ENCODE measurements around the gene CHIC2.
"Not testable (repeated sequence)": the region's sequence is repeated elsewhere in the genome, so short reads cannot be mapped to it uniquely, and the experiment has no call there.

Gene CHIC2

DNA sequence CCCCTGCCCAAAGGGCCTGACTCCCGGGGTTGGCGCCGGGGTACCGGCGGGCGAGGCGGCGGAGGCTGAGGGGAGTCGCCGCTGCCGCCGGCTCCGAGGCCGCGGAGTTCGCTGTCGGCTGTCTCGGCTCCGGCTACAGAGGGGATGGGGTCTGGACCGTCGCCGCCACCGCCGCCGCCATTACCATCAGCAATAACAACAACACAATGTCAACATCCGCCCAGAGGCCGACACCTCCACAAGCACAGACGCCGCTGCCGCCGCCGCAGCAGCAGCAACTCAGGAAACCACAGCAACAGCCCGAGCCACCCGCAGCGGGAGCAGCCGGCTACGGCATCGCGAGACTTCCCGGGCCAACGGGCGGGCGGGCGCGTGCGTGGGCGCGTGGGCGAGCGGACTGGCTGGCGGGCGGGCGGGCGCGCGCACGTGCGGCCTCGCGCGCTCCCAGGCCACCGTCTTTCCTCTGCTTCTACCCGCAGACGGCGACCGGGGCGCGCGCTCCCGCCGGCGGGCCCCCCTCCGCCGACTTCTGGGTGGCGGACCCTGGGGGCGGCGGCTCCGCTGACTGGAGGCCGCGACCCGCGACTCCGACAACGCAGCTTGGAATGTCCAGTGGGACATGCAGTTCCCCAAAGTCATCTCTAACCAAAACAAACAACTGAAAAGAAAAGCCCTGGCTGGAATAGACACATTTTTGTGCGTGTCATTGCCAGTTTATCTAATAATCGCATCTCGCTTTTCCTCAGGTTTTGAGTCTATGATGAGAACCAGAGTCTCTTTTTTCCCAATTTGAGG is at the start of gene CHIC2:
Gene CHIC2, minus strand, starts transcription at position 289 of the 795 bp plus-strand sequence. CDS start 305 bp downstream, outside the sequence.
- DNase-seq, result peak; percentile 98

DNA sequence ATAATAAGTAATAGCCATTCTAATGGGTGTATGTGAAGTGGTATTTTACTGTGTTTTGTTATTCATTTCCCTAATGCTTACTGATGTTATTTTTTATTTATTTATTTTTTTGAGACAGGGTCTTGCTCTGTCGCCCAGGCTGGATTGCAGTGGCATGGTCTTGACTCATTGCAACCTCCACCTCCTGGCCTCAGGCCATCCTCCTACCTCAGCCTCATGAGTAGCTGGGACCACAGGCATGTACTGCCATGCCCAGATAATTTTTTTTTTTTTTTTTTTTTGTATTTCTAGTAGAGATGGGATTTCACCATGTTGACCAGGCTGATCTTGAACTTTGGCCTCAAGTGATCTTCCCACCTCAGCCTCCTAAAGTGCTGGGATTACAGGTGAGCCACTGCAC is 48.8 kb upstream of the CHIC2 start:
- DNase-seq, result not testable (repeated sequence)

DNA sequence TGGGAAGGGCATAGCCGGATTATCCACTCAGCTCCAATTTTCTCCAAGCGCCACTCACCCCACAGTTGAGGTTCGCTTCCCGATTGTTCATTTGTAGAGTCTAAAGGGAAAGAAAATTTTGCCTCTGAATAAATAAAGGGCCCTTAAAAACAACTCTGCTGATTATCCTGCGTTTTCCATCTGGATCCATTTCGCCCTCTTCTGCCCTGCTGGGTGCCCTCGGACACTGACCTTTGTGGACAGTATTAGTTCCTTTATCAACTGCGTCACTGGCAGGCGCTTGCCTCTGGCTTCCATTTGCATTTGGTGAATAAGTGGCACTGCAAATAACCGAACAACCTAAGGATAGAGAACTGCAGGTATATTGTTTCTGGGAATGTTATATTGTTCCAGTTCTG is 45.6 kb upstream of the CHIC2 start:
- no peak for DNase-seq

DNA sequence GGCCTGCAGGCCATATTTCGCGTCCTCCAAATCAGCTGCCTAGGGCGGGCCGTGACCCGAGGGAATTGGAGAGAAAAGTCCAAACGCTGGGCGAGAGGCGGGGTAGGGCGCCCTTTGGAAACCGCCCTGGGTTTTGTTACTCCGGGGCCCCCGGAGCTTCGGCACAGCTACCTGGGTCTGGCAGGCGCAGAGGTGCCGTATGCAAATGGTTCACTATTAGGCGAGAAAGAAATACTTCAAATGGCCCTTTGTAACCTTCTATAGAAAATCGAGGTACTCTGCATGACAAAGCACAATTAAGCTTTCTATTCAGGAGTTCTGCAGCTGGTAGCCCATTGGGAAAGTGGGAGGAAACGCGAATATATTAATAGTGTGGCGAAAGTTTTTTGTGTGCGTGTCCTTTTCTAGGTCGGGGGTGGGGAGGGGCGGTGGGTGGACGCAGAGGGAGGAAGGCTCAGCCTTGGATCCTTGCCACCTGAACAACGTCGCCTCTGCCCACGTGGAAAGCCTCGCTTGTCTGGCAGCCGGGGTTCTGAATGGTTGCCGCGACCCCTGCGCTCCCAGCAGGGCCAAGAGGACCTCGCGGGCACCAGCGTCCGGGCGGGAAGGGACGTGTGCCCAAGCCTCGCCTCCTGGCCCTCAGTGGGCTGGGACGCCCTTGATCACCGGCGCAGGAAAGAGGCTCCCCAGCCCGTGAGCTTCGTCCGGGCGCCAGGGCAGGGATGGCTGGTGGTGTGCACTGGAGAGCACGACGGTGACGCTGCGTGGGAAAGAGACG is 45.0 kb upstream of the CHIC2 start:
- no peak for DNase-seq

DNA sequence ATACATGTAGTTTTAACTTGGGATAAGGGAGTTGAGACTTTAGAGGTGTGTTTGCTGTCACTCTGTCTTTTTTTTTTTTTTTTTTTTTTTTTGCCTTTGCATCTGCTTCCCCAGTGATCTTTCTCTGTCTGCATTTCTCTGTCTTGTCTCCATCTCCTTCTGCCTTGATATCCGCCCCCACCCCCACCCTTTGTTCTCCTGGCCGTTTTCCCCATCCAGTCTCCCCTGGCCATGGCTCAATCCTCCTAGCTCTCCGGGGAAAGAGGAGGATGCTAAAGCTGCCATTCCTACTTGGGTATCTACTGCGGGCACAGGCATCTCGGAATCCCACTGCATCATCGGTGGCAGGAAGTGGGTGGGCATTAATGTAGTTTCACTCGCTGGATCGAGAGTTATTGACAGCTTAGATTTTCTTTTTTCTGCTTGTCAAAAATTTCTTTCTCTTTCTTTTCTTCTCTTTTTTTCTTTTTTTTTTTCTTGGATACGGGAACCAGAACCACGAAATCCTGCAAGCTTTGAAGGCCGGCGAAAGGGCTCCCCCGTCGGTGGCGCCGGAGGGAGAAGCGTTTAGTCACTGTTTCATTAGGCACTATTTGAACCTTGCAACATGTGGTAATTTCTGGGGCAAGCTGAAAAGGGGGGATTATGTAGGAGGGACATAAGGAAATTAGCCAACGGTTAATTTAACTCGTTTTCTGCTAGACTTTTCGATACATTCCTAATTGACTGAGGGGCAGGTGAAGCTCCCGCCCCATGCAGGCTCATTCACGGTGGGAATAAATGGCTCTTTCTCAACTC is 43.7 kb upstream of the CHIC2 start:
- DNase-seq, result no peak

- DNase-seq, result no peak
Measured at GRCh38 chr4:54104907-54105306, 40.5 kb upstream of the CHIC2 start.

DNA sequence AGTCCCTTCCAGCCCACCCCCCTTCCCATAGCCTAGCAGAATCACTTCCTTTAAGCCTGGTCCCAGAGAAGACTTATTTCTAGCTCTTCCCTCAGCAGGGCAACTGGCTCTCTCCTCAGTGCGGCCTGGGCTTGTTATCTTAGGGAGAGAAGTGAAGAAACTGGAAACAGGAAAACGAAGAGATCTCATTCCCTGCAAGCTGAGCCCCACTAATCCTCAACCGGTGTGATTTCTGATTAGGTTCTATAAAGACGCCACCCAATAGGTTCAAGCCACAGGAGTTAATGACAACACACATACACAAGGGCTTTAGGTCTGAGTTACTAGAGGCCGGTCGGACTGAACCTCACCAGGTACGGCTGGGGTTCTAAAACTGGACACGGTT is 38.8 kb upstream of the CHIC2 start:
- DNase-seq, result no peak

DNA sequence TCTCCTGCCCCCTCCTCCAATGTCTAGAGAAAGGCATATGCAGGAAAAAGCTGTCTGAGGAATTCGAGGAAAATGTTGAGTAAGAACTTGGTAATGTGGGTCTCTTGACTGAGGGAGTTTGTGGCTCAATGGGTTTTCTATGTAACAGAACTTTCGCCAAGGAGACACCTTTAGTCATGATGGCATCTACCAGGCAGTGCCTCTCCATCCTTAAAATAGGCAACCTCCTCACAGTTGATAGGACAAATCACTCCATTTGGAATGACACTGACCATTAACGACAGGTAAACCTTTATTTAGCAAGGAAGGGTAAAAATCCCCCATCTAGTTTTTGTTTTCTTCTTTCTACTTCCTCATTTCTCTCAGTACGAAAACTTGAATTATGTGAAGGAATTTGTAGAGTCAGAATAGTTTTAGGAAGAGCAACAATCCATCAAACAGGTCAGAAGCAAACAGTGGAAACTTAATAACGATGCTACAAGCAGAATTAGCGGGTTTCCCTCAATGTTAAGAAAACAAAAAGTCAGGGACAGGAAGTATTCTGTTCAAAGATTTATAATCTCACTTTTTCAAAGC is 38.2 kb upstream of the CHIC2 start:
- DNase-seq, result no peak

- no peak for DNase-seq
Measured at GRCh38 chr4:54101190-54102041, 37.0 kb upstream of the CHIC2 start.

- no peak for DNase-seq
Measured at GRCh38 chr4:54100595-54101189, 36.3 kb upstream of the CHIC2 start.

DNA sequence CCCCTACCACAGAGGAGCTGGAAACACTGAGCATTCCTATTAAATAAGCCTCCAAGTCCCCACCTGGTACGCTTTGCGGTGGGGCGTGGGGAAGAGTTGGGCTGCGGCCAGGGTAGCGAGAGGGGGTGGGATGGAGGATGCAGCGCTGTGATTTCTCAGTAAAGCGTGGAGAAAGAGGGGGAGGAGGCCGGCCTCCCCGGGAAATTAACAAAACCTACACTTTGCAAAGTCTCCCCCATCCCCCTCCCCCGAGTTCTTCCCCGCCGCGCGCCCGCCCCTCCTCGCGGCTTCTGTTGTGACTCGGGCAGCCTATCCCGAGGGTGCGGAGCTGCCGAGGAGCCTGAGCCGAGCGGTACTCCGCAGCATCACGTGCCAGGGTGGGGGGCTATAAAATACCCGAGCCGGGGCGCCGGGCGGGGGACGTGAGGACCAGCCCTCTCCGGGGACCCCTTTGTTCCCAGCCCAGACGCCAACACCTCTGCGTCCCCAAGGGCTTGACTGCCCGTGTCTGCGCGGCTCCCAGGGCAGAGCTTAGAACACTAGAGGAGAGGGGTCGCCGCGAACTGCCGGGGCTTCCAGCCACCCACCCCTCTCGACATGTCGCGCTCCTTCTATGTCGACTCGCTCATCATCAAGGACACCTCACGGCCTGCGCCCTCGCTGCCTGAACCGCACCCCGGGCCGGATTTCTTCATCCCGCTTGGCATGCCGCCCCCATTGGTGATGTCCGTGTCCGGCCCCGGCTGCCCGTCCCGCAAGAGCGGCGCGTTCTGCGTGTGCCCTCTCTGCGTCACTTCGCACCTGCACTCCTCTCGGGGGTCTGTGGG is 35.6 kb upstream of the CHIC2 start, which contains the start of gene GSX2:
Gene GSX2, plus strand, starts transcription at position 416 of the 827 bp plus-strand sequence. Its CDS starts 182 bp downstream, at position 598.
- no peak for DNase-seq

- DNase-seq, result no peak
Measured at GRCh38 chr4:54099287-54099747, 34.9 kb upstream of the CHIC2 start.

GRCh38 chr4:54098375-54098774 is 34.0 kb upstream of the CHIC2 start:
- DNase-seq, result no peak

- no peak for DNase-seq
Measured at GRCh38 chr4:54097152-54097551, 32.7 kb upstream of the CHIC2 start.

- no peak for DNase-seq
Measured at GRCh38 chr4:54096295-54096962, 32.0 kb upstream of the CHIC2 start.

DNA sequence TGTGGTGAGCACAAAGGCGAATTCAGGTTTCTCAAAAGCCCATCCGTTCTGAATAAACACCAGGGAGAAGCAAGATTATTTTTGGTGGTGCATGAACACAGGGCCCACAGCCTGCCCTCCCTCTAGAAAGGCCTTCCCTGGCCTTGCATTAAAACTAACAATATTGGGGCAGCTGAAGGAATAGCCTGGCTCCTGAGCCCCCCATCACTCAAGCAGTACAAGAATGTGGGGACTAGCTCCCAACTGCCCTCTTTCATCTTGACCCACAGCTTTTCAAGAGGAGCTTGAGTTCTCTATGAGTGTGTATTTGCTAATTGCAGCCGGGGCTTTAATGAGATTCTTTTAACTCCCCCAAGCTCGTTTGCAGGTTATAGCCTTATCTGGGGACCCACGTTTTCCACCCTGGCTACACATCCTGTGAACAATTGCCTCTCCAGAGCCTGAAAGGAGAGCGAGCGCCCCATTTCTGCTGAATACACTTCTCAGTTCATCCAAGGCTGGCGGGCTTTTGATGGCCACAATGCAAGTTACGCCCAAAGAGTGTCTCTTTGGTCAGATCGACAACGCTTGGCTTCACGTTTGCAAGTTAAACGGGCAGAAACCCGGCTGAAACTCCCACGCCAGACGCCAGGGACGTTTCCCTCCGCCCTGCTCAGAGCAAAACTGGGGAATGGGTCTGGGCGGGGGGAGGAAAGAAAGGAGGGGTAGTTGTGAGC is 30.9 kb upstream of the CHIC2 start:
- no peak for DNase-seq

GRCh38 chr4:54094451-54094850 is 30.0 kb upstream of the CHIC2 start:
- no peak for DNase-seq

GRCh38 chr4:54093324-54094240 is 29.2 kb upstream of the CHIC2 start:
- DNase-seq, result peak; percentile 44
